GM21619 (cell line): ENCODE data around the gene WDR93.

ENCODE experiments used
- ATAC-seq: cut with Tn5 transposase; IDR thresholded peaks from one replicate; pipeline ENCODE4 v1.9.1; 2021; ENCODE audit not compliant: unreplicated experiment

The WDR93 gene

DNA sequence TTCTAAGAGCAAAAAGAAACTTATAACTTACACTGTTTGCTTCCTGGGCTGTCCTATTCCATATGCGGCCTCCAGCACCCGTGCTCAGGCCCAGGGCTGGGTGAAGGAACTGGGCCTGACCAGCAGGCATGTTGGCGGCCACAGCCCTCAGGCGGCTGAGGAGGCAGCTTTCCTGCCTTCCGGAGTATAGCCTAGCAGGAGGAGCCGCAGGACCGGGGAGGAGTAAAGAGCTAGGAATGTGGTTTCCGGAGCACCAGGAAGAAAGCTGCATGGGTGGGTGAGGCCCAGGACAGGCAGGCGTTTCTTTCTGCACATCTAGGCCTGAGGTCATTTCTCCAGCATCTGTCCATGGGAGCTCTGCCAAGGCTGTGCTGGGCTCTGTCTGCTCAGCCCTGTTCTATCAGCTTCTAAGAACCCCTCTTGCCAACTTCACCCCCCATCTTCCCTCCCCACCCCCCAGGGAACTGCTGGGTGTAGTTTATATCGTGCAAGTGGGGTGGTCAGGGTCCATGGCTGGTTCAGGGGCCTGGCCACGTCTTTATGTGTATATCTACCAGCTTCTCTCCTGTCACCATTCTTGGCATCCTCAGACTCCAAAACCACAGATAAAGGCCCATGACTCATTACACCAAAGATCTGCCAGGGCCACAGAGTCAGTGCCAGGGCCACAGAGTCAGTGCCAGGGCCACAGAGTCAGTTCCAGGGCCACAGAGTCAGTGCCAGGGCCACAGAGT is 27.6 kb upstream of the WDR93 start:
- ATAC-seq, result no peak

DNA sequence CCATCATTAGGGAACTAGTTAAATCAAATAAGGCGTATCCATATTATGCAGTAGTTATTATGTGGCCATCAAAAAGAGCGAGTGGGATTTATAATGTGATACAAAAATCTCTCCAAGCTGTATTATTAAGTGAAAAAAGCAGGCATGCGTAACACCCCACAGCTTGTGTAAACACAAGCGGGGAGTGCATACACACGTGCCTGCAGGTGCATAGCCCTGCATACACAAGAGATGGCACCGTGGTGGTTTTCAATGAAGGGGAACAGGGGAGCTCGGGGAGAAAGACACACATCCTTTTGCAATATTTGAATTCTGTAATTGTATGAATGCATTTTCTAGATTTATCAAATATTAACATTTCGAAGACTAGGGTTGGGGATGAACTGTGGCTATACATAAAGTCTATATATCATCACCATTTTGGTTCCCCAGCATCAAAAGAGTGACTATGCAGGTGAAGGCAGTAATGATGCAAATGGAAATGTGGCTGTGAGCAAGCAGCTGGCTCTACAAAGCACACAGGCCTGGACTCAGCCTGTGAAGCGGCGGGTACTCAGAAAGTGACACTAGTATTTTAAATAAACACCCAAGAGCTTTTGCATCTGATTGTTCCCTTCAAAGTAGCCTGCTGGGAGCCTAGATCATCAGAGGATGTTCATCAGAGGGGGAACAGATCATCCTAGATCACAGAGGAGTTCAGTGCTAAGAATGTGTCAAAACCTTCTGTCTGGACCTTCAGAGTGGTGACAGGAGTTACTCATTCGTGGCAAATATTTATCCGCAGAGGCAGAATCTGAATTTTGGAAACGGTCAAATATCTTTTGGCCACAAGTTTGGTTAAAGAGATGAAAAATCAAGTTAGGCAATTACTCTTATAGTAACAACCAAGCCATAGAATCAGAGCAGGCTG is 25.9 kb upstream of the WDR93 start:
- ATAC-seq, result no peak

DNA sequence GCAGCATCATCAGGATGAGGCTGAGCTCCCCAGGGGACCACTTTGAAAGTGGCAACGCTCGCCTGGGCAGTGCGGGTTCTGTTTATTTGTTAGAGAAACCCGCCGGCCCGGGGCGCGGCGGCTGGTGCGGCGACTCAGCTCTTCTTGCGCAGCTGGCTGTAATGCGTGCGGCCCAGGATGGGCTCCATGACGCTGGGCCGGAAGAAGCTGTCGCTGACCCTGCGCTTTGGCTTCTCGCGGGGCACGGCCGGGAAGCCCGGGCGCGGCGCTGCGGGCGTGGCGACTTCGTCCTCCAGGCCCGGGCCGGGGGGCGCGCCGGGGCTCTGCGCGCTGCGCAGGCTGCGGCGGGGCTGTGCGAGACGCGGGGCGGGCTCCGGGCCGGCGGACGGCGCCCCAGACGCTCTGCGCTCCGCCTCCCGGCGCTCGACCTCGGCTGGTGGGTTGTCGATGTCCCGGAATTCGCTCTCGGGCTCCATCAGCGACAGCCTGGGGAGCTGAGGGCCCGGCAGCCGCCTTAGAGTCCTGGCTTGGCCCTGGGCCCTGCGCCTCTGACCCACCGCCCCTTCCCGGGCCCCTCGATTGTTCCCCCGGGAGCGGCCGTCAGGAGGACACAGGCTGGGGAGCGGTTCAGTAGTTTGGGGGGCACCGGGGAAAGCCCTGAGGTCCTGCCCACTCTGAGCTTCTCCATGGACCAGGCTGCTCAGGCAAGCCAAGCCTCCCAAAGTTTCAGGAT is 25.0 kb upstream of the WDR93 start:
- no peak for ATAC-seq

DNA sequence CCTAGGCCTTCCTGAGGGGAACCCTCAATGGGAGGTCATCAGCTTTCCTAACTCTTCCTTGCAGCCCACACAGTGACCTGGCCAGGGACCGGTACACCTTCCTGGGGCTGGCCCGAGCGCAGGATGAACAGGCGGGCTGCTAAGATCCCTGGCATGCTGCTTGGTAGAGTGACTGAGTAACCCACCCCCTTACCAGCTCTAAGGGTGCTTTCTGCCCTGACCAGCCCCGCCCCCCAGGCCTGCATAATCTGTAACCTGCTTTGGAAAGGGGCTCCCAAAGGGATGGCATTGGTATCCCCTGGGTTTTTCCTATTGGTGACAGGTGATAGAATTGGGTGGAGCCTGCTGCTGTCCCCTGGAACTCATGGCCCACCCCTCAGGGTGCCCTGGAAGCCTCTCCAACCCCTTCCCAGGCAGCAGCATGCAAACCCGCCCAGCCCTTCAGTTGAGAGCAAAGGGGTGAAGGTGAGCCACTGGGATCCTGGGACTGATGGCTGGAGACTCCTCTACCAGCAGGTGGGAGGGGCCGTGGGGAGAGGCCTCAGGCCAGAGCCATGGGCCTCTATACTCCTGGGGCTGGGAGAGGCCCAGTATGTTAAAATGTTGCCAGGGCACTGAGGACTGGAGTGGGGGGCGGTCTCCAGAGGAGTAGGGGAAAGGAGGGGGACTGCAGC is 24.3 kb upstream of the WDR93 start:
- no peak for ATAC-seq

DNA sequence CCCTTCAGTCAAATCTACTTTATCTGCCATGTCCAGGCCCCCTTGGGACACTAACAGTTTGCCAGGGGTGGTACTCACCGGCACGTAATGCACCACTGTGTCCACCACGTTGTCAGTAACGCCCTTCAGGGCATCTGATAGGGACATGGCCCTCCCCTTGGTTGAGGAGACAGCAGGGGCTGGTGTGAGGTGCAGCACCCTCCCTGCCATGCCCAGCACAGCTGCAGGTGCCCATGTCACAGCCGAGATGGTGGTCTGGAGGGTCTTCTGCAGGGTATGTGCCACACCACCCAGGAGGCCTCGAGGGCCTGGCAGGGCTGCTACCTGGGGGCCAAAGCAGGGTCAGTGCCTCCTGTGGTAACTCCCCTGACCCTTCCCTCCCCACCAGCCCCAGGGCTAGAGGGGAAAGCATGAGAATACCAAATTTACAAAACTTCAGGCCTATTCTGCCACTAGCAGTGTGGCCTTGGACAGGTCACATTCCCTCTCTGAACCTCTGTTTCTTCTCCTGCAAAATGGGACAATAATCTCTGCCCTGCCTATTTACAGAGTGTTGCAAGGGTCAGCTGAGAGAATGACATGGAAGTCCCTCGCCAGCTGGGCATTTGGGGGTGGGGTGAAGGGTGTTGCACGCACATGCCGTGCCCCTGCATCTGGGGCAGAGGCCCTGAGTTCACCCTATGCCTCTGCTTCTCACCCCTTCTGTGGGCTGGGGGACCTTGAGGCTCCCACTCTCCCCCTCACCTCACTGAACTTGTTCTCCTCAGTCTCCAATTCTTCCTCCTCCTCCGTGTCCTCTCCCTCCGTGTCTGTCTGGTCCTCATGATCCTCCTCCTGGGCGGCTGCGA is 23.5 kb upstream of the WDR93 start:
- ATAC-seq, result no peak

DNA sequence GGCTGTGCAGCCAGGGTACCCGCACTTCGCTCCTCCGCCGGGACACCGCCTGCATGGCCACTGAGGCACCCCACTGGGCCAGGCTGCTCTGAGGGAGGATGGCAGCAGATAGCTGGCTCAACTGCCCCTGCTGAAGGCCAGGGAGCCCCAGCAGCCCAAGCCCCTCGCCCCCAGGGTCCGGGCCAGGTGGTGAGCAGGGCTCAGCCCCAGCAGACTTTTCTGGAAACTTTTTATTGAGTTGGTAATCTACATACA is 23.0 kb upstream of the WDR93 start:
- ATAC-seq, result no peak

DNA sequence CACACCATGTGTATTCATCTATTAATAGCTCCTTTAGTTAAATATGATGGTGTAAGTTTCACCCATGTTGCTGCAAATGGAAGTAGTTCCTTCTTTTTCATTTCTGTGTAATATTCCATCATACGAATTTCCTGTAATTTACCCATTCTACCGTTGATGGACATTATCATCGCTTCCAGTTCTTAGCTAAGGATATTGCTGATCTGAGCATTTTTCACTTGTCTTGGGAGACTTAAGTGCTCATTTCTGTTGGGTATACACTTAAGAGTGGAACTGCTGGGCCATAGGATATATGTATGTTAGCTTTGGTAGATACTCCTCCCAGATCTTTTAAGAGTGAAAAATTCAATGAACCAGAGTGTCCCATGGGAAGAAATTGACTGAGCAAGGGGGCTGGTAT is 22.4 kb upstream of the WDR93 start:
- ATAC-seq, result no peak

DNA sequence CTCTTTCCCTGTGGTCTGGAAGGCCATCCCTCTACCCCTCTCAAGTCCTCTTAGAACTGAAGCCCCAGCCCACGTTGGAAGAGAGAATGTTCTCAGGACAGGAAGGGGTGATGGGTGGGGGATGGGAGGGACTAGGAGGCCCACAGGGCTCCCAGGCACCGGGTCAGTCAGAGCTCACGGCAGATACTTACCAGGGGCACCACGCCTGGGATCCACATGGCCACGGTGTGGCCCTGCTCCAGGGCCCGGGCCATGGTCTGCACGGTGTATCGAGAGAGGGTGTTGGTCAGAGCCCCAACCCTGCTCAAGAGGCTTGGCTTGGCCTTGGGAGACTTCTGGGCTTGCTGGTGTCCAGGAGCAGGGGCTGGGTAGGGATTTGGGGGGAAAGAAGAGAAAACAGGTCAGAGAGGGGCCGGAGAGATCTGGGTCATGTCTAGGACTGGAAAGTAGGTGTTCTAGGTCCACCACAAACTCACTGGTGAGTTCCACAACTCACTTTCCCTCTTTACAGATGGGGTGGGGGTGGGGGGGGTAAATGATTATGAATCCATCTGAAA is 21.2 kb upstream of the WDR93 start:
- ATAC-seq, result no peak

DNA sequence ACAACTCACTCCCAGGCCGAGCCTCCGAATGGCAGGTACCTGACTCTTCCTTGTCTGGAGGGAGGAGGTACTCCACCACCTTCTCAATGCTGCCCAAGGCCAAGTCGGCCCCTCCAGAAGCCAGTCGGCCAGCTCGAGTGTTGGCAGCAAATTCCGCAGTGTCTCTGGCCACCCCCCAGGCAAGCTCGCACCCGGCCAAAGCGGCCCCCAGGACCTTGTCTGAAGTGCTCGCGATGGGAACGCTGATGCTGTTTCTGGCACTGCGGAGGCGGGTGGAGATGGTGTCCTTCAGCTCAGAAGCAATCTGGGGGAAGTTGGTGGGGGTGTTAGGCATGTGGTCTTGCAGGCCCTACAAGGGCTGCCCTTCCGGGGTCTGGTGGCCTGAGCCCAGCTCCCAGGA is 20.7 kb upstream of the WDR93 start:
- ATAC-seq, result no peak

DNA sequence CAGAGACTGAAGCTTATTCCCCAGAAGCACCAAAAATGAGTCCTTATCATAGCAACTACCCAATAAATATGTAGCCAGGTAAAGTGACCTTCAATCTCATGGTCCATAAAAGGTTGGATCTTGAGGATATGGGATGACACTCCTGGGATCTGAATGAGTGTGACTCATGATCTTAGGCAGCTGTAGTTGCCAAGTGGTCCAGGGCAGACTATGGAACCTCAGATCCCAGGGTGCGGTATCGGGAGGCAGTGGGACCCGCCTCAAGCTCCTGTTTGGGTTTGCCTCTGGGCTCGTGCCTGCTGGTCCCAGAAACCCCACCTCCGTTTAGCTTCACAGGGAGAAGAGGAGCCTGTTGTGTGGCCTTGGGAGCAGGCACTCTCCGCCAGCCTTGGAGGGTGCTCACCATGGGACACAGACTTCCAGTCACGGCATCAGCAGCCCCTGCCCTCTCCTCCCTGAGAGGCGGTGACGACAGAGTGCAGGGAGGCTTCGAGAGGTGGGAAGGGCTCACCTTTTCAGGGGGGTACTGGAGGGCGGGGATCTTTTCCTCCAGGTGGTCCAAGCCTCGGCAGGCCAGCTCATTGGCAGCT is 19.5 kb upstream of the WDR93 start:
- no peak for ATAC-seq

DNA sequence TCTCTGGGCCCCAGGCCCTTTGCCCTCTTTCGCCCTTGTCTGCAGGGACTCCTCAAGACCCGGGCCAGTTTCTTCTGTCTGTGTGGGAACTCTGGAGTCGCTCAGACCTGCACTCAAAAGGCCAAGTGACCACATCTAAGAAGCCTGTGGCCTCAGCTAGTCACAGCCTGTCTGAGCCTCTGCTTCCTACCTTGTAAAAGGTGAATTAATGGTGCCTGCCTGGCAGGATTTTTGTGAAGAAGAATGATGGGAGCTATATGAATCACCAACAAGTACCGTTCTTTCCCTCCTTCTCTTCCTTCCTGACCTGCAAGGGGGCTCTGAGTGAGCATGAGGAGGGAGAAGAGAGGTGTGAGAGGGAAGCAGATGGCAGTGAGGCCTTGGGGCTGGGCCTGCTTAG is 18.9 kb upstream of the WDR93 start:
- ATAC-seq, result no peak

DNA sequence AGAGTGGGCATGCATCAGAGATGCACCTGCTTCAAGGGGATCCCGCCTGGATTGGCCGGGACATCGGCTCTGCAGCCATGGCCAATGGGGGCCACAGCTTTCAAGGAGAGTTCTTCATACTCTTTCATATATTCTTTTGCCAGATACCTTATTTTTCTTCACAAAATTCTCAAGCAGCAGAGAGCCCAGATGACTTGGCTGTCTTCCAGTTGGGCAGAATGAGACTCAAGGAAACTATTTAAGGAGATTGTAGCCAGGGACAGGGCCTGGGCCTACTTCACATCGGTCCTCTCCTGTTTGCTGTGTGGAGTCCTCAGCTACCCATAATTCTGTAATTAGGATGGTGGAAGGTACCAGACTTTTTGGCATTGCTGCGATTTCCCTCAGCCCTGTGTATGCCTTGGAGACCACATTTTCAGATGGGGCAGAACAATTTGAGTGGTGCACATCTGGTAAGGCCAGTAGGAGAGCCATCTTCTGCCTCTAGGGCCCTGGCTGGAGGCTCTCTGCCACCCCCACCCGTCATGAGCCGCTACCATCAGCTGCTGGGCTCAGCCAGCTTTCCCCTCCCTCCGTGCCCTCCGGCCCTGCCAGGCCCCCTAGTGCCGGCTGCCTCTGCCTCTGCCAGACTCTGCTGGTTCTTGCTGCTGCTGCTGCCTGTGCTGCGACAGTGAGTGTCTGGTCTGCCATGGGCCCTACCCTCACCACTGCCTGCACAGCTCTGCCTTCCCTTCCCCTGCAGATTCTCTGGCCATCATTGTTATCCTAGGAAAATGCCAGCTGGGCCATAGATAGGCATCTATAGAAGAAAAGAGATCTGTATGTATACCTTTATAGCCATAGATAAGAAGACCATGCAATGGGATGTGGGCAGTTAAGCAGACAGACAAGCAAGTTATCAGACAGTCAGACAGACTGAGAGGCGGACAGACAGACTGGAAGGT is 18.1 kb upstream of the WDR93 start:
- no peak for ATAC-seq

DNA sequence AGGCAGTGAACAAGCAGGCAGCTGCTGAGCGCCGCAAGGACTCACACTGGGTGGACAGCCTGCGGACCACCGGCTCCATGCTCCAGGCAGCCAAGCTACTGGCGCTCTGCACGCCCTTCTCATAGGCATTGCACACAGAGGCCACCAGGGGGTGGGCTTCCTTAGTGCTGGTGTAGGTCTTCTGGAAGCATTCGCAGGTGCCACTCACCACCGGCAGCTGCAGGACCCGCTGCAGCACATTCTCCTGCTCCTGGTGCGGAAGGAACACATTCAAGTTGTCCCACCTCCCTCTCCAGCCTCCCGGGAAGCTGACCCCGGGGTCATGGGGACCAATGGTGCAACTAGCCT is 17.5 kb upstream of the WDR93 start:
- ATAC-seq, result no peak

DNA sequence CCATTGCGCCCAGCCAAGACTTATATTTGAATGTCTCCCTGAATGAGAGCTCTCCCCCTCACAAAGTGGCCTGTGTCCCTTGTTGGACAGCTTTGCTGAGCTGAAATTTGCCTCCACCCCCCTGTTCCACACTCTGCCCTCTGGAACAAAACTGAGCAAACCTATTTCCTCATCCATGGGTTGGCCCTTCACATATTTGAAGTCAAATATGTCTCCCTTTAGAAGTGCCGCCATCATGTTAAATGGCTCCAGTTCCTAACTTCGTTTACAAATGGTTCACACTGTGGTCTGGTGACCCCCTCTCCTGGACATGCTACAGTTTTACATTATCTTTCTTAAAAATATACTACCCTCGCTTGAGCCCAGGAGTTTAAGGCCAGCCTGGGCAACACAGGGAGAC is 16.1 kb upstream of the WDR93 start:
- no peak for ATAC-seq

DNA sequence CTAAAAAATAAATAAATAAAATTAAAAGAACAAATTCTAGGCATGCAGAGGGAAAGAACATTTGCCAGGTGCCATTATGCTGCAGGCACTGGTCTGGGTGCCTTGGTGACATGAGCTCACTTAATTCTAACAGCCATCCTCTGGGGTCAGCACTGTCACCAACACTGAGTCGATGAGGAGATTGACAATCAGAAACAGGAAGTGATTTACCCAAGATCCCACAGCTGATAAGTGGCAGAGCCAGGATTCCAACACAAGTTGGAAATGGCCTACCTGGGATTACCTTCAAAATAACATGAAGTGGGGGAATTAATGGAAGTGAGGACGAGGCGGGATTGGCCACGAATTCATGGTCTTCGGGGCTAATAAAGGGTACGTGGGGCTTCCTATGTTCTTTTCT is 15.0 kb upstream of the WDR93 start:
- no peak for ATAC-seq

DNA sequence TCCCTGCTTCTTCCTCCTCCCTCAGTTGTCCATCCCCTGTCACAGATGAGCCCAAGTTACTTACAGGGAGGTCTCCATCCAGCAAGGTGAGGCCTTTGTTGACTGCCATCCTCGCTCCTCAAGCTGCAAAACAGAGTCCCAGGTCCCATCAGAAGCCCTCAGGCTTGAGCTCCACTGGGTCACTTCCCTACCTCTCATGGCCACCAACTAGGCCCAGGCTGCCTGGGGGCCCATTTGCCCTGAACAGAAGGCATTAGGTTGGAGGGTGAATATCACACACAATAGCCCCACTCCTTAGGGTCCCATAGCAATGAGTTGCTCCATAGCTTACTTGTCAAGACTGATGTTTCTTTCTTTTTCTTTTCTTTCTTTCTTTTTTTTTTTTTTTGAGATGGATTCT is 13.2 kb upstream of the WDR93 start:
- no peak for ATAC-seq

DNA sequence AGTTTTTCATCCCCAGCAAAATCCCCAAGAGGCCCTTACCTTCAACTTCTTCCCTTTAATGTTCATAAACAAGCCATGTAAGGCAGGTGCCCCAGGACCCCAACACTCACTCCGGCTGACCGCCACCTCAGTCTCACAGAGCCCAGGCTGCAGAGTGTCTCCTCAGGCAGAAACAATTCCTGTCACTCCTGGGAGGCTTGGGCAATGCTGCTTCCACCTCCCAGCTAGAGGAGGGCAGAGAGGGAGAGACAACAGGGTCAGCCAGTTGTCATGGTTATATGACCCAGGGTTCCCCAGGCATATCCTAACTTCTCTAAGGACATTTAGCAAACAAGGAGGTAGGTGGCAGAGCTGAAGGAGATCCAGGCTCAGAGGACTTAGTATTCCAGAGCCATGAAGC is 11.4 kb upstream of the WDR93 start, which contains the start of gene PLIN1:
TSS of gene PLIN1 (minus strand) at position 156 of the 400 bp plus-strand sequence. CDS start 1,878 bp downstream, outside the sequence.
- ATAC-seq, result no peak

DNA sequence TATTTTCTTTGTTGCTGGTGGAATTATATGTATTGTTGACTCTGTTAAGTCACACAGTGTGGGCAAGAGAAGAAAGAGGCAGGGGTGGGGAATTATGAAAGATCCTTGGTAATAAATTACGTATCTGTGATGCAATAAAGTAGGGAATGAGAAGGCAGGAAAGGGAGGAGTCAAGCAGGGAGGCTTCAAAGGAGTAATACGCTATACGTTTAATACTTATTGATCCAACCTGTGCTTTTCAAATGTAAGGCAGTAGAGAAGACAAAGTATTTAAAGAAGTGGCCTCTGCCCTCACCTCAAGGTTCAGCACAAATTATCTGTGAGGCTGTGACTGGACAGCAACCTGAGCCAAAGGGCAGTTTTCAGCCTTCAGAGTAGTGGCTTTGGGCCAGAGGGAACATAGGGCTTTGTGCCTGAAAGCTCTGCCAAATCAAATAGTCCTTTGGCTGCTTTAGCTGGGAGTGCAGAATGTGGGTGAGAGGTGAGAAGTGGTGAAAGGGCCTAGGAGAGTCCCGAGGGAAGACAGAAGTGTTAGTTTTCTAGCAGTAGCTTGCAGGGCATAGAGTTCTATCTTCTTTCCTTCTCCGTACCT is 10.2 kb upstream of the WDR93 start:
- no peak for ATAC-seq
